GM21526 (cell line): ENCODE measurements around the gene NRGN.

Source experiments
- ATAC-seq: cut with Tn5 transposase; IDR thresholded peaks from one replicate; pipeline ENCODE4 v1.9.1; 2021; ENCODE audit warnings: moderate library complexity; ENCODE audit not compliant: unreplicated experiment, low FRiP score

The NRGN gene

GRCh38 chr11:124739479-124740276 is at the start of gene NRGN:
Gene NRGN, plus strand, starts transcription at chr11:124739942. Its CDS starts 143 bp downstream, at chr11:124740085.
- peak; percentile 99 for ATAC-seq

GRCh38 chr11:124693142-124693541 is 46.6 kb upstream of the NRGN start:
- no peak for ATAC-seq

- ATAC-seq, result no peak
Measured at GRCh38 chr11:124699547-124699946, 40.2 kb upstream of the NRGN start.

- no peak for ATAC-seq
Measured at GRCh38 chr11:124700028-124700427, 39.7 kb upstream of the NRGN start.

- ATAC-seq, result no peak
Measured at GRCh38 chr11:124707829-124708228, 31.9 kb upstream of the NRGN start.

GRCh38 chr11:124712392-124712791 is 27.4 kb upstream of the NRGN start:
- ATAC-seq, result no peak

- no peak for ATAC-seq
Measured at GRCh38 chr11:124716591-124716990, 23.2 kb upstream of the NRGN start.

- ATAC-seq, result no peak
Measured at GRCh38 chr11:124717421-124717785, 22.3 kb upstream of the NRGN start.

- ATAC-seq, result no peak
Measured at GRCh38 chr11:124717786-124718651, 21.7 kb upstream of the NRGN start.

- ATAC-seq, result no peak
Measured at GRCh38 chr11:124718801-124719200, 20.9 kb upstream of the NRGN start.

GRCh38 chr11:124719534-124719933 is 20.2 kb upstream of the NRGN start:
- no peak for ATAC-seq

- ATAC-seq, result no peak
Measured at GRCh38 chr11:124722176-124722575, 17.6 kb upstream of the NRGN start.

- peak; percentile 58 for ATAC-seq
Measured at GRCh38 chr11:124724979-124725718, 14.6 kb upstream of the NRGN start.

GRCh38 chr11:124725719-124726105 is 14.0 kb upstream of the NRGN start:
- ATAC-seq, result no peak

- ATAC-seq, result no peak
Measured at GRCh38 chr11:124727474-124727873, 12.3 kb upstream of the NRGN start.

GRCh38 chr11:124728134-124728533 is 11.6 kb upstream of the NRGN start:
- ATAC-seq, result no peak

- ATAC-seq, result no peak
Measured at GRCh38 chr11:124729571-124729970, 10.2 kb upstream of the NRGN start.

GRCh38 chr11:124732230-124732629 is 7.5 kb upstream of the NRGN start:
- ATAC-seq, result no peak

GRCh38 chr11:124736736-124737135 is 3.0 kb upstream of the NRGN start:
- no peak for ATAC-seq

GRCh38 chr11:124737638-124738305 is 2.0 kb upstream of the NRGN start:
- ATAC-seq, result no peak
